Liver (tissue), 9 donors: ENCODE measurements around the gene LCE2C. TPM values are rescaled to one million over a fixed set of nuclear protein-coding genes. Genes with fewer than 3 reads are reported as not detected.
A peak's percentile ranks its signal among the peaks of the same experiment; 100 is the strongest.

Experiments
- DNase-seq: peaks from one replicate; pipeline ENCODE4 v3.0.0-alpha.2; 2017; ENCODE audit warnings: low spot score
- H3K27ac ChIP-seq, 2 donors: one replicate each; pipeline ENCODE4 v1.7.0; 2013; ENCODE audit warnings: inconsistent platforms in 2 of 2, low read length in 2 of 2, control low read depth in 1 of 2, low read depth in 1 of 2, mild to moderate bottlenecking in 1 of 2
- H3K27me3 ChIP-seq, 4 donors: one replicate each; pipeline versions ENCODE4 v1.6.1 to v1.7.0; 2013; ENCODE audit warnings: low read length in 3 of 4, inconsistent platforms in 1 of 4, mild to moderate bottlenecking in 1 of 4, moderate library complexity in 1 of 4; ENCODE audit not compliant: control insufficient read depth in 4 of 4, insufficient read depth in 4 of 4
- H3K36me3 ChIP-seq, 4 donors: one replicate each; pipeline versions ENCODE4 v1.6.1 to v1.7.0; 2013; ENCODE audit warnings: low read length in 3 of 4, mild to moderate bottlenecking in 3 of 4, low read depth in 1 of 4, moderate library complexity in 1 of 4; ENCODE audit not compliant: control insufficient read depth in 4 of 4, insufficient read depth in 3 of 4
- H3K4me1 ChIP-seq, 4 donors: one replicate each; pipeline versions ENCODE4 v1.6.1 to v1.7.0; 2013; ENCODE audit warnings: low read length in 3 of 4, mild to moderate bottlenecking in 3 of 4, moderate library complexity in 1 of 4; ENCODE audit not compliant: control insufficient read depth in 4 of 4, insufficient read depth in 4 of 4
- H3K4me3 ChIP-seq, 3 donors: one replicate each; pipeline versions ENCODE4 v1.6.1 to v1.7.0; 2013; ENCODE audit warnings: low read length in 3 of 3, control low read depth in 1 of 3, low read depth in 1 of 3, mild to moderate bottlenecking in 1 of 3
- H3K9ac ChIP-seq, 2 donors: one replicate each; pipeline ENCODE4 v1.7.0; 2013; ENCODE audit warnings: low read length in 2 of 2, mild to moderate bottlenecking in 2 of 2, moderate library complexity in 2 of 2, control low read depth in 1 of 2, low read depth in 1 of 2
- H3K9me3 ChIP-seq, 4 donors: one replicate each; pipeline versions ENCODE4 v1.6.1 to v1.7.0; 2013; ENCODE audit warnings: low read length in 3 of 4; ENCODE audit not compliant: control insufficient read depth in 4 of 4
- EGR1 ChIP-seq, 2 donors: IDR thresholded peaks; 2 replicates each; pipeline ENCODE4 v1.6.1; 2016 to 2018; ENCODE audit warnings: antibody characterized with exemption in 2 of 2, low read depth in 2 of 2
- FOXA1 ChIP-seq: IDR thresholded peaks from 2 replicates; pipeline ENCODE4 v1.6.1; 2016; ENCODE audit warnings: antibody characterized with exemption
- FOXA2 ChIP-seq: IDR thresholded peaks from 2 replicates; pipeline ENCODE4 v1.6.1; 2016; ENCODE audit warnings: antibody characterized with exemption
- GABPA ChIP-seq, 2 donors: IDR thresholded peaks in 1 of 2; conservative IDR thresholded peaks in 1 of 2; 2 replicates each; pipeline ENCODE4 v1.6.1; 2016; ENCODE audit warnings: antibody characterized with exemption in 2 of 2, mild to moderate bottlenecking in 1 of 2, moderate library complexity in 1 of 2
- HNF4A ChIP-seq, 2 donors: conservative IDR thresholded peaks; 2 replicates each; pipeline ENCODE4 v1.6.1; 2016; ENCODE audit warnings: antibody characterized with exemption in 2 of 2, mild to moderate bottlenecking in 2 of 2
- HNF4G ChIP-seq: IDR thresholded peaks from 2 replicates; pipeline ENCODE4 v1.6.1; 2016; ENCODE audit warnings: antibody characterized with exemption
- JUND ChIP-seq, 2 donors: IDR thresholded peaks; 2 replicates each; pipeline ENCODE4 v1.6.1; 2016; ENCODE audit warnings: antibody characterized with exemption in 2 of 2
- NR2F2 ChIP-seq: IDR thresholded peaks from 2 replicates; pipeline ENCODE4 v1.6.1; 2016; ENCODE audit warnings: antibody characterized with exemption
- RAD21 ChIP-seq, 2 donors: IDR thresholded peaks; 2 replicates each; pipeline ENCODE4 v1.6.1; 2016; ENCODE audit warnings: antibody characterized with exemption in 2 of 2, mild to moderate bottlenecking in 2 of 2
- RXRA ChIP-seq, 2 donors: IDR thresholded peaks; 2 replicates each; pipeline ENCODE4 v1.6.1; 2017 to 2018; ENCODE audit warnings: antibody characterized with exemption in 2 of 2, mild to moderate bottlenecking in 1 of 2
- SP1 ChIP-seq: IDR thresholded peaks from 2 replicates; pipeline ENCODE4 v1.6.1; 2018; ENCODE audit warnings: antibody characterized with exemption, mild to moderate bottlenecking
- TAF1 ChIP-seq: conservative IDR thresholded peaks from 2 replicates; pipeline ENCODE4 v1.6.1; 2016; ENCODE audit warnings: antibody characterized with exemption, mild to moderate bottlenecking
- YY1 ChIP-seq: IDR thresholded peaks from 2 replicates; pipeline ENCODE4 v1.6.1; 2016; ENCODE audit warnings: antibody characterized with exemption, mild to moderate bottlenecking
- WGBS: extraction: QIAGEN DNeasy Blood & Tissue Kit; methylation state at CpG from one replicate; pipeline ENCODE4 v1.1.7; 2013; 5-methylcytosine and 5-hydroxymethylcytosine counted together
- polyA plus RNA-seq, 2 donors: library from polyadenylated mRNA; stranded (reverse) in 1 of 2; unstranded in 1 of 2; fragments of 200-250 nt in 1 of 2; fragments of >200 nt in 1 of 2; fragmentation: Nextera tagmentation in 1 of 2; extraction: Ambion mirVana in 1 of 2; gene quantifications; one replicate each; pipeline versions ENCODE4 v1.2.1 to v1.2.3, GENCODE V29; 2013 to 2015
- total RNA-seq, 2 donors: library from RNA; depleted of rRNA; stranded (reverse); fragments of >200 nt; gene quantifications; one replicate each; pipeline ENCODE4 v1.2.3, GENCODE V29; 2014
- TF ChIP-seq, protein P1 (sequence below): IDR thresholded peaks from 2 replicates; pipeline ENCODE4 v1.6.1; 2016; ENCODE audit warnings: antibody characterized with exemption
- TF ChIP-seq, protein P2 (sequence below): IDR thresholded peaks from 2 replicates; pipeline ENCODE4 v1.6.1; 2016; ENCODE audit warnings: antibody characterized with exemption
- TF ChIP-seq, protein P3 (sequence below): IDR thresholded peaks from 2 replicates; pipeline ENCODE4 v1.6.1; 2016; ENCODE audit warnings: antibody characterized with exemption, mild to moderate bottlenecking
- TF ChIP-seq, protein P4 (sequence below): fragments of 150-350 bp; IDR thresholded peaks from 2 replicates; pipeline ENCODE4 v1.5.1; 2017; ENCODE audit warnings: improper control_type of control experiment, low read depth, low read length; ENCODE audit not compliant: missing input control
- TF ChIP-seq, protein P5 (sequence below): IDR thresholded peaks from 2 replicates; pipeline ENCODE4 v1.6.1; 2016; ENCODE audit warnings: antibody characterized with exemption
- donor health status: healthy.
- donor health status: healthy.
- donor health status: healthy.
- donor health status: healthy.
- donor health status: healthy.

Gene LCE2C
- total and polyA plus RNA-seq, 4 donors = not detected

DNA sequence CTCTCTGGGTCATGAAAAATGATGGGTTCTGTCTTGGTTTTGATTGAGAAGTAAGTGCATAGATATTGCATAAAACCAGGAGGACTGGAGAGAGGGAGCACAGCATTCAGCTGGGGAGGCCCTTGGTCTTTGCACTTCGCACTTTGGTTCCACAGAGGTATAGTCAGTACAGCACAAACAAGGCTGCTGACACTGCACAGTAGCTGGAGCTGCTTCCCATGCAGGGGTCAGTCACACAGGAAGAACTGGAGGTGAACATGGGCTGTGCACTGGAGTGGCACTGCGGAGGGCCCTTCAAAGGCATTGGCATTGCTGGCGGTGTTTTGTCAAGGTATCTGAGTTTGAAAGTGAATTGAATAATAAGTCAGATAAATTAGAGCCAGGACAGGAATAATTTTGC lies 16.4 kb upstream of the LCE2C start:
- H3K36me3 ChIP-seq = no peaks in the 10 kb centered on the region
- H3K9ac ChIP-seq = no peak overlapping the region
- WGBS = 60% methylated on average over 3 of the region's 3 CpGs
- H3K4me3 ChIP-seq = no peak overlapping the region
- H3K27ac ChIP-seq = no peak overlapping the region
- peaks cover 0 to 14% (median 5%) of the 10 kb centered on the region in 4 donors for H3K4me1 ChIP-seq
- no peaks in the 10 kb centered on the region for H3K9me3 ChIP-seq
- no peak for DNase-seq
- TF ChIP-seq EGR1 (IDR thresholded peaks at IDR 0.05; ENCODE audit: low read depth in 2 of 2) = no peak
- peak; percentile 39 to 87 for TF ChIP-seq RXRA (IDR thresholded peaks at IDR 0.05)
- TF ChIP-seq TAF1 = no peak
- peak; percentile 20 for TF ChIP-seq YY1
- TF ChIP-seq, protein P1, sequence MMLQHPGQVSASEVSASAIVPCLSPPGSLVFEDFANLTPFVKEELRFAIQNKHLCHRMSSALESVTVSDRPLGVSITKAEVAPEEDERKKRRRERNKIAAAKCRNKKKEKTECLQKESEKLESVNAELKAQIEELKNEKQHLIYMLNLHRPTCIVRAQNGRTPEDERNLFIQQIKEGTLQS = no peak
- no peak for TF ChIP-seq FOXA1
- TF ChIP-seq HNF4A (conservative IDR thresholded peaks at IDR 0.05) = peak; percentile 87 to 98
- TF ChIP-seq SP1 = no peak
- TF ChIP-seq RAD21 (IDR thresholded peaks at IDR 0.05) = no peak
- TF ChIP-seq JUND (IDR thresholded peaks at IDR 0.05) = no peak
- TF ChIP-seq, protein P2, sequence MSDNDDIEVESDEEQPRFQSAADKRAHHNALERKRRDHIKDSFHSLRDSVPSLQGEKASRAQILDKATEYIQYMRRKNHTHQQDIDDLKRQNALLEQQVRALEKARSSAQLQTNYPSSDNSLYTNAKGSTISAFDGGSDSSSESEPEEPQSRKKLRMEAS = no peak
- TF ChIP-seq, protein P3, sequence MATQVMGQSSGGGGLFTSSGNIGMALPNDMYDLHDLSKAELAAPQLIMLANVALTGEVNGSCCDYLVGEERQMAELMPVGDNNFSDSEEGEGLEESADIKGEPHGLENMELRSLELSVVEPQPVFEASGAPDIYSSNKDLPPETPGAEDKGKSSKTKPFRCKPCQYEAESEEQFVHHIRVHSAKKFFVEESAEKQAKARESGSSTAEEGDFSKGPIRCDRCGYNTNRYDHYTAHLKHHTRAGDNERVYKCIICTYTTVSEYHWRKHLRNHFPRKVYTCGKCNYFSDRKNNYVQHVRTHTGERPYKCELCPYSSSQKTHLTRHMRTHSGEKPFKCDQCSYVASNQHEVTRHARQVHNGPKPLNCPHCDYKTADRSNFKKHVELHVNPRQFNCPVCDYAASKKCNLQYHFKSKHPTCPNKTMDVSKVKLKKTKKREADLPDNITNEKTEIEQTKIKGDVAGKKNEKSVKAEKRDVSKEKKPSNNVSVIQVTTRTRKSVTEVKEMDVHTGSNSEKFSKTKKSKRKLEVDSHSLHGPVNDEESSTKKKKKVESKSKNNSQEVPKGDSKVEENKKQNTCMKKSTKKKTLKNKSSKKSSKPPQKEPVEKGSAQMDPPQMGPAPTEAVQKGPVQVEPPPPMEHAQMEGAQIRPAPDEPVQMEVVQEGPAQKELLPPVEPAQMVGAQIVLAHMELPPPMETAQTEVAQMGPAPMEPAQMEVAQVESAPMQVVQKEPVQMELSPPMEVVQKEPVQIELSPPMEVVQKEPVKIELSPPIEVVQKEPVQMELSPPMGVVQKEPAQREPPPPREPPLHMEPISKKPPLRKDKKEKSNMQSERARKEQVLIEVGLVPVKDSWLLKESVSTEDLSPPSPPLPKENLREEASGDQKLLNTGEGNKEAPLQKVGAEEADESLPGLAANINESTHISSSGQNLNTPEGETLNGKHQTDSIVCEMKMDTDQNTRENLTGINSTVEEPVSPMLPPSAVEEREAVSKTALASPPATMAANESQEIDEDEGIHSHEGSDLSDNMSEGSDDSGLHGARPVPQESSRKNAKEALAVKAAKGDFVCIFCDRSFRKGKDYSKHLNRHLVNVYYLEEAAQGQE = no peak
- TF ChIP-seq FOXA2 = peak; percentile 34
- peak in 1 of 2 donors; percentile 19 for TF ChIP-seq GABPA (IDR thresholded peaks at IDR 0.05 in 1 of 2, conservative IDR thresholded peaks at IDR 0.05 in 1 of 2)
- no peak for TF ChIP-seq NR2F2
- TF ChIP-seq HNF4G = peak; percentile 55
- TF ChIP-seq, protein P4, sequence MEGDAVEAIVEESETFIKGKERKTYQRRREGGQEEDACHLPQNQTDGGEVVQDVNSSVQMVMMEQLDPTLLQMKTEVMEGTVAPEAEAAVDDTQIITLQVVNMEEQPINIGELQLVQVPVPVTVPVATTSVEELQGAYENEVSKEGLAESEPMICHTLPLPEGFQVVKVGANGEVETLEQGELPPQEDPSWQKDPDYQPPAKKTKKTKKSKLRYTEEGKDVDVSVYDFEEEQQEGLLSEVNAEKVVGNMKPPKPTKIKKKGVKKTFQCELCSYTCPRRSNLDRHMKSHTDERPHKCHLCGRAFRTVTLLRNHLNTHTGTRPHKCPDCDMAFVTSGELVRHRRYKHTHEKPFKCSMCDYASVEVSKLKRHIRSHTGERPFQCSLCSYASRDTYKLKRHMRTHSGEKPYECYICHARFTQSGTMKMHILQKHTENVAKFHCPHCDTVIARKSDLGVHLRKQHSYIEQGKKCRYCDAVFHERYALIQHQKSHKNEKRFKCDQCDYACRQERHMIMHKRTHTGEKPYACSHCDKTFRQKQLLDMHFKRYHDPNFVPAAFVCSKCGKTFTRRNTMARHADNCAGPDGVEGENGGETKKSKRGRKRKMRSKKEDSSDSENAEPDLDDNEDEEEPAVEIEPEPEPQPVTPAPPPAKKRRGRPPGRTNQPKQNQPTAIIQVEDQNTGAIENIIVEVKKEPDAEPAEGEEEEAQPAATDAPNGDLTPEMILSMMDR = no peak
- TF ChIP-seq, protein P5, sequence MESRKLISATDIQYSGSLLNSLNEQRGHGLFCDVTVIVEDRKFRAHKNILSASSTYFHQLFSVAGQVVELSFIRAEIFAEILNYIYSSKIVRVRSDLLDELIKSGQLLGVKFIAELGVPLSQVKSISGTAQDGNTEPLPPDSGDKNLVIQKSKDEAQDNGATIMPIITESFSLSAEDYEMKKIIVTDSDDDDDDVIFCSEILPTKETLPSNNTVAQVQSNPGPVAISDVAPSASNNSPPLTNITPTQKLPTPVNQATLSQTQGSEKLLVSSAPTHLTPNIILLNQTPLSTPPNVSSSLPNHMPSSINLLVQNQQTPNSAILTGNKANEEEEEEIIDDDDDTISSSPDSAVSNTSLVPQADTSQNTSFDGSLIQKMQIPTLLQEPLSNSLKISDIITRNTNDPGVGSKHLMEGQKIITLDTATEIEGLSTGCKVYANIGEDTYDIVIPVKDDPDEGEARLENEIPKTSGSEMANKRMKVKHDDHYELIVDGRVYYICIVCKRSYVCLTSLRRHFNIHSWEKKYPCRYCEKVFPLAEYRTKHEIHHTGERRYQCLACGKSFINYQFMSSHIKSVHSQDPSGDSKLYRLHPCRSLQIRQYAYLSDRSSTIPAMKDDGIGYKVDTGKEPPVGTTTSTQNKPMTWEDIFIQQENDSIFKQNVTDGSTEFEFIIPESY = no peak
- H3K27me3 ChIP-seq = no peaks in the 10 kb centered on the region
